ENCODE measurements around the gene GFOD1. TPM values are rescaled to one million over a fixed set of nuclear protein-coding genes. Genes with fewer than 3 reads are reported as not detected.
A peak's percentile ranks its signal among the peaks of the same experiment; 100 is the strongest.

The GFOD1 gene, protein sequence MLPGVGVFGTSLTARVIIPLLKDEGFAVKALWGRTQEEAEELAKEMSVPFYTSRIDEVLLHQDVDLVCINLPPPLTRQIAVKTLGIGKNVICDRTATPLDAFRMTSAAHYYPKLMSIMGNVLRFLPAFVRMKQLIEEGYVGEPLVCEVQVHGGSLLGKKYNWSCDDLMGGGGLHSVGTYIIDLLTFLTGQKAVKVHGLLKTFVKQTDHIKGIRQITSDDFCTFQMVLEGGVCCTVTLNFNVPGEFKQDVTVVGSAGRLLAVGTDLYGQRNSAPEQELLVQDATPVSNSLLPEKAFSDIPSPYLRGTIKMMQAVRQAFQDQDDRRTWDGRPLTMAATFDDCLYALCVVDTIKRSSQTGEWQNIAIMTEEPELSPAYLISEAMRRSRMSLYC
- 1 to 10 TPM in 11 of 12 donors, not detected in 1; 2.1 to 8.9 (median 3.4) TPM for polyA plus RNA-seq (ENCODE audit: insufficient read length in 12 of 12)
- long read RNA-seq, donor 1 = 0 reads
- long read RNA-seq, donor 2, full-length matches to known transcripts = 1 of 1 reads
- long read RNA-seq, donor 2, partial matches to known transcripts = 0 of 1 reads
- long read RNA-seq, donor 2, other reads (novel, unspliced or antisense) = 0 of 1 reads
- long read RNA-seq, donor 3 = 0 reads
- long read RNA-seq, donor 4 = 0 reads
- long read RNA-seq, donor 5, full-length matches to known transcripts = 2 of 2 reads
- long read RNA-seq, donor 5, partial matches to known transcripts = 0 of 2 reads
- long read RNA-seq, donor 5, other reads (novel, unspliced or antisense) = 0 of 2 reads
- long read RNA-seq, donor 6 = 0 reads
- long read RNA-seq, donor 7, full-length matches to known transcripts = 3 of 3 reads
- long read RNA-seq, donor 7, partial matches to known transcripts = 0 of 3 reads
- long read RNA-seq, donor 7, other reads (novel, unspliced or antisense) = 0 of 3 reads
- long read RNA-seq, donor 8 = 0 reads
- long read RNA-seq, donor 9 = 0 reads
- long read RNA-seq, donor 10, full-length matches to known transcripts = 1 of 1 reads
- long read RNA-seq, donor 10, partial matches to known transcripts = 0 of 1 reads
- long read RNA-seq, donor 10, other reads (novel, unspliced or antisense) = 0 of 1 reads
- long read RNA-seq, donor 11 = 0 reads

DNA sequence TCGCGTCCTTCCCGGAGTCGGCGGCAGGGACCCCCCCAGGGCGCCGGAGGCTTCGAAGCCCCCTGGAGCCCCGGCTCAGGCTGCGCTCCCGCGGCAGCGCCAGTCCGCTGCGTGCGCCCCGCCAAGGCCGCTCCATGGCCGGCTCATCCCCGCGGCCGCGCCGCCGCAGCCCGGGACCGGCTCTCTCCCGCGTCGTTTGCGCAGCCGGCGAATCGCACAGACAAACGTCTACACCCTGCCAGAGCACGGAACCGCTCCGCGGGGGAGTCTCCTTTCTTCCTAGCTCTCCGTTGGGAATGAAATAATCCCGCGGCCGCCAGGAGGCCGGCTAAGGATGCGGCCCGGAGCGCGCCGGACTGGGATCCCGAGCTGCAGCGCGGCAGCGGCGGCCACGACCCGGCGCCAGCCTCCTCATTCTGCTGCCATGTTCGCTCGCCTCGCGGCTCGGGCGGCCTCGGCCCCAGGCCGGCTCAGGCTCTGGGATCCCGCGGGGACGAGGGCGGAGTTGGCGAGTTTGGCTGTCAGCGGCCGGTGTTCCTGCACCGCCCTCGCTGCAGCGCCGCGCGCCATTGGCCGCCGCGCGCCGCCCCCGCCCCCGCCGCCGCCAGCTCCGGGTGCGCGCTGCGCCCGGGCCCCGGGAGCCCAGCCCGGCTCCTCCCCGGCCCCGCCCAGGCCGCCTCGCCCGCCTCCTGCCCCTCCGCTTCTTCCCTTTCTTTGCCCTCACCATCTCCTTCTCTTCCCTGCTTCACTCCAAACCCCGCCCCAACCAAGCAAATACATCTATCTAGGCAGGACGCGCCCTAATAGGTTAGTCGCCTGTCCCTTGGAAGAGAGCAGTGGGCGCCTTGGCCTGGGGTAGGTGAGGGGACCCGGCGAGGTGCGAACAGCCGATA, at the start of gene GFOD1:
TSS of gene GFOD1 (minus strand) at position 479 of the 893 bp plus-strand sequence. CDS start 710 bp downstream, outside the sequence.
- peak; percentile 79 for DNase-seq

DNA sequence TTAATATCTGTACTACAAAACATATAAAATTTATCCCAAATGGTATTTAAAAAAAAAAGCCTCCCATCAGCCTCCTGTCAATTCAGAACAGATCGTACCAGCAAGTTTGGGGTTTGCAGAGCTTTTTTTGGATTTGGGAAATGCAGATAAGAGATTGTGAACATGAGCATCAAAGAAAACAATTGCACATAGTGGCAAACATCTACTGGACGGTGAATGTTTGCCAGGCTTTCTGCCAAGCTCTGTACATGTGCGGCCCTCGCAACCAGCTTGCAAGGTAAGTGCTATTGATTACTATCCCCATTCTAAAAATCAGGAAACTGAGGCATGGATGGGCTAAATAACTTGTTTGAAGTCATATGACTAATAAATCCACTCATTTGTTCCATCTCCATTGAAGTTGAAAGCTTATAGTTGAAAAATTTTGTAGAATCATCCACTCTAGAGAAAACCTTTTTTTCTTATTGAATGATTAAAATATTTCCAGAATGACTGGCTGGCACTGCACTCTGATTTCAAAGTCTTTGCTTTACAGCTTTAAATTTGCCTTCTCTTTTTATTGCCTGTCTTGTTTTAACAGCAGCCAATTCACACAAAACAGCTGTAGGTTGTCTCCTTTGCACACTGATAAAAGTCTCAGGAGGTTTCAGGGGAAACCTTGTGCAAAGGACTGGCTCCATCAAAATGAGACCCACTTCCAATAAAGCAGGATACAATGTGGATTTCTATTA, 49.6 kb upstream of the GFOD1 start:
- DNase-seq = no peak

DNA sequence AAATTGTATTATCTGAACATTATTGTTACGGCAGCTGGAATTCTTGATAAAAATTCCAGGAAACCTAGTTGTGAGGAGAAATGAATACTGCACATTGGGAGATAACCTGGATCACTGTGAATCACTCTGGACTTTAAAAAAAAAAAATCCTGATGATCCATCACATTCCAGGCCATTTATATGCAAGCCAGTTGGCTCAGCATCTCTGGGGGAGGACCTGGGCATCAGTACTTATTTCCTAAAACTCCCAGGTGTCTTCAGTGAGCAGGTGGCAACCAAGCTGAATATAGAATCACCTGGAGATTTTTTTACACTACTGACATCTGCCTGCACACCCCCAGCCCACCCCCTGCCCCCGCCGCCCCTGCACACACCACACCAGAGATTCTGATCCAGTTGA, 47.9 kb upstream of the GFOD1 start:
- DNase-seq = no peak

DNA sequence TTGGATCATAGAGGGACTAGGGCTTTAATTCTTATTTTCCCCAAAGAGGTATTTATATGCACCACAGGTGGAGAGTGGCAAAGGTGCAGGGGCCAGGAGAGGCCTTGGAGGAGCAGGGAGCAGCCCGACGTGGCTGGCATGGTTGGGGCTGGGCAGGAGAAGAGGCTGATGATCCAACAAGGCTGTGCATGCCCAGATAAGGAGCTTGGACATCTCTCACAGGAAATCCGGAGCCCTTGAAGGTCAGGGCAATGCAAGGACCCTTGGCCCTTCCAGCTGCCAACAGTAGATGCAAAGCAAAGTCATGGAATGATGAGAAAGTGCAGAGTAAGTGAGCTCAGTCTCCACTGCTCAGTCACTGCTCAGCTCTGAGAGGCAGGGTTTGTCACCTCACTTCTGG, 47.1 kb upstream of the GFOD1 start:
- no peak for DNase-seq

DNA sequence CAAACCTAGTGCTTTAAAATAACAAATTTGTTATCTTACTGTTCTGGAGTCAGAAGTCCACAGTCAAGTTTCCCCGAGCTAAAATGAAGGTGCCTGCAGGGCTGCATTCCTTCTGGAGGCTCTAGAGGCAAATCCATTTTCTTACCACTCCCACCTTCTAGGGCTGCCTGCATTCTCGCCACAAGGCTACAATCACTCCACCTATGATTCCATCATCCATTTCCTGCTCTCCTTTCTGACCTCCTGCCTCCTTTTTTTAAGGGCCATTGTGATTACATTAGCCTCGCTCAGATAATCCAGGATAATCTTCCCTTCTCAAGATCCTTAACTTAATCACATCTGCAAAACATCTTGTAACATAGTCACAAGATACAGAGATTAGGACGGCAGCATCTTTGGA, 44.6 kb upstream of the GFOD1 start:
- no peak for DNase-seq

DNA sequence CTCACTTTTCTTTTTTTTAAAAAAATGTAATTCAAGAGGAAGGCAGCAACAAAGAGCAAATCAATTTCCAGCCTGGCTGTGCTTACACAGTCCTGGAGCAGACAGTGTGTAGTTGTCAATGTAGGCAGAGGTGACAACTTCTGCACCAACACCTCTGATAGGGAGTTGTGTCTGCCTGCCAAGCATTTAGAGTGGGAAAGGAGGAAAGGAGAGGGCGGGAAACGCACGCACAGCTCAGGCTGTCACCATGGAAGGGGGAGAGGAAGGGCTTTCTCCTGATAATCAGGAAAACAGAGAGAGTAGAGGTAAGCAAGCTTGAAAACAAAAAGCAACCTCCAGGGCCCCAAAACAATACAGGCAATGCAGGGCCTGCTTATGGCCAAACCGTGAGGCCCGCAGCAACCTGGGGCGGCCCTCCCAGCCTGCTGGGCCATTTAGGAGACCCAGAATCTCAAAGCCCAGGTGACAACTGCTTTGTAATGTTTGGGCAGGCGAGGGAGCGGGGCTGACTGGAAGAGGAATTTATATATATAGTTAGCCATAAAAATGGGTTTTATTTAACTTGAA, 41.5 kb upstream of the GFOD1 start:
- DNase-seq = no peak

DNA sequence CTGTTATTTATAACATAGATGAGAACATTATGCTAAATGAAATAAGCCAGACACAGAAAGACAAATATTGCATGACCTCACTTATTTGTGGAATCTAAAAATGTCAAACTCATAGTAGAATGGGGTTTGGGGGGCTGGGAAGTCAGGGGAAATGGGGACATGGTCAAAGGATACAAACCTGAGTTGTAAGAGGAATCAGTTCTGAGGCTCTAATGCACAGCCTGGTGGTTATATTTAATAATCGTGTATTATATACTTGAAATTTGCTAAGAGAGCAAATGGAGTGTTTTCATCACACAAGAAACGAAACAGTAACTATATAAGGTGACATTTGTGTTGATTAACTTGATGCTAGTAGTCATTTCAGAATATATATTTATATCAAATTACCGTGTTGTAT, 40.8 kb upstream of the GFOD1 start:
- DNase-seq = no peak

DNA sequence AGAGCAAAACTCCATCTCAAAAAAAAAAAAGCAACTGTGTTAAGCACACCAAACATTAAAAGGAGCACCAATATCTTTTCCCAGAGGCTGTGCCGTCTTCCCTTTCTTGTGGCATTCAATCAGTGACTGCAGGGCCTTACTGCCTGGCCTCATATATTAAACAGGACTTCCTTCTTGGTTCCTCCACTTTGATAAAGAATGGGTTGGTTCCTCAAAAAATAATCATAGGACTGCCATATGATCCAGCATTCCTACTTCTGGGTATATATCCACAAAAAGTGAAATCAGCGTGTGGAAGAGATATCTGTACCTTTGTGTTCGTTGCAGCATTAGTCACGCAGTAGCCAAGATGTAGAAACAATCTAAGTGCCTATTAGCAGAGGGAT, 40.3 kb upstream of the GFOD1 start:
- DNase-seq = no peak

DNA sequence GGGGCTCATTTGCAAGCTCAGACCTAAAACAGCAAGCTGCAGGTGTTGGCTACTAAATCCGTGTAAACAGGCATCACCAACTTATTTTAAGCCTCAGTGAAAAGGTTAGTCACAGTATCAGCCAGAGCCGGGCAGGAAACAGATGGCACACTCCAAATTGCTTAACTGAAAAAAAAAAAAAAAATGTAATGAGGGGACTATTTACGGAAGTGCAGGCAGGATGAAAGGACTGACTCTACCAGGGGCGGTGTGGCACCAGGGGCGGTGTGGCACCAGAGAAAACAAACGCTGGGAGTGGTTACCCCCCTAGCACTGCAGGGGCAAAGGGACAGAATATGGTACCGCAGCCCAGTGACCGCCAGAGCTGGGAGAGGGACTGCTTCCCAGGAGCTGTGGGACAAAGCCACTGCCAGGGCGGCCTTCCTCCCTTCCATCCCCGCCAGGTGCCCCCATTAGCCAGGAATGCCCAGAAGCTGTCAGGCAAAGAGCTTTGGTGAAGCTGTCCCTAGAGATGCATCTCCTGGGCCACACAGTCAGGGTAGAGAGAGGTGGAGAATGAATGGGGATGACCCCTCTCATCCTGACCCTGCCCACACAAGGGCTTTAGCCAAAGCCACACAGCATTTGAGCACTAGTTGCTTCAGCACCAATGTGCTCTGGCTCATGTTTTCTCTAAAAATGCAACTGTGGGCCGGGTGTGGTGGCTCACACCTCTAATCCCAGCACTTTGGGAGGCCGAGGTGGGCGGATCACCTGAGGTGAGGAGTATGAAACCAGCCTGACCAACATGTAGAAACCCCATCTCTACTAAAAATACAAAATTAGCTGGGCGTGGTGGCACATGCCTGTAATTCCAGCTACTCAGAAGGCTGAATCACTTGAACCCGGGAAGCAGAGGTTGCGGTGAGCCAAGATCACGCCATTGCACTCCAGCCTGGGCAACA, 39.6 kb upstream of the GFOD1 start:
- peak; percentile 25 for DNase-seq

DNA sequence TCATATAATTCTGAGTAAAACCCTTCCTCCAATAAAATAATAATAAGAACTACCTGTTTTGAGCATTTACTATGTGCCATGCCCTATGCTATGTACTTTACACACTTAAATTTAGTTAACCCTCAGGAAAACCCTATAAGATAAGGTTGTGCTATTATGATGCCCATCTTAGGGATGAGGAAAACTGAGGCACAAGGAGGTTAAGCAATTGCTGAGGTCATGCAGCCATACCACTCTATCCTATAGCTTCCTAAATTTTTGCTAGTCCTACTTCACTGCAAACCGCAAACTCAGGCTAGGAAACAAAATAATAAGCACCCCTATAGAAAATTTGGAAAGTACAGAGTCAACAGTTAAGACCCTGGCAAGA, 38.9 kb upstream of the GFOD1 start:
- no peak for DNase-seq

DNA sequence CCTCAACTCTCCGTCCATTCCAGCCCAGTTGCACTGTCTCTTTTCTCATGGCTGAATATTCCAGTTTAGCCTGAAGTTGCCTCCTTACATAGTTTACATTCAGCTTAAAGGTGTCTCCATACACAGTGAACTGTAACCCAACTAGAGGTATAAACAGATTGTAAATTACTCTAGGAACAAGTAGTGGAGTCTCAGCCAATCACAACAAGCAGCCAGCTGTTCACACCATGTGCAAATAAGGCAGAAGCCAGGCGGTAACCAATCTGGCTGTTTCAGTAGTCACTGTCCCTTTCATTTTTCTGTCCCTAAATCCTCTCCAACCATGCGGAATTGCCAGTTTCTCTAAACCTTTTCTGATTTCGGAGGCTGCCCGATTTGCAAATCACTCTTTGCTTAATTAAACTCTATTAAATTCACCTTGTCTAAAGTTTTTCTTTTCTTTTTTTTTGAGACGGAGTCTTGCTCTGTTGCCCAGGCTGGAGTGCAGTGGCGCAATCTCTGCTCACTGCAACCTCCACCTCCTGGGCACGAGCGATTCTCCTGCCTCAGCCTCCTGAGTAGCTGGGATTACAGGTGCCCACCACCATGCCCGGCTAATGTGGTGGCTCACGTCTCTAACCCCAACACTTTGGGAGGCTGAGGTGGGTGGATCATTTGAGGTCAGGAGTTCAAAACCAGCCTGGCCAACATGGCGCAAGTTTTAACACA, 37.6 kb upstream of the GFOD1 start:
- no peak for DNase-seq

DNA sequence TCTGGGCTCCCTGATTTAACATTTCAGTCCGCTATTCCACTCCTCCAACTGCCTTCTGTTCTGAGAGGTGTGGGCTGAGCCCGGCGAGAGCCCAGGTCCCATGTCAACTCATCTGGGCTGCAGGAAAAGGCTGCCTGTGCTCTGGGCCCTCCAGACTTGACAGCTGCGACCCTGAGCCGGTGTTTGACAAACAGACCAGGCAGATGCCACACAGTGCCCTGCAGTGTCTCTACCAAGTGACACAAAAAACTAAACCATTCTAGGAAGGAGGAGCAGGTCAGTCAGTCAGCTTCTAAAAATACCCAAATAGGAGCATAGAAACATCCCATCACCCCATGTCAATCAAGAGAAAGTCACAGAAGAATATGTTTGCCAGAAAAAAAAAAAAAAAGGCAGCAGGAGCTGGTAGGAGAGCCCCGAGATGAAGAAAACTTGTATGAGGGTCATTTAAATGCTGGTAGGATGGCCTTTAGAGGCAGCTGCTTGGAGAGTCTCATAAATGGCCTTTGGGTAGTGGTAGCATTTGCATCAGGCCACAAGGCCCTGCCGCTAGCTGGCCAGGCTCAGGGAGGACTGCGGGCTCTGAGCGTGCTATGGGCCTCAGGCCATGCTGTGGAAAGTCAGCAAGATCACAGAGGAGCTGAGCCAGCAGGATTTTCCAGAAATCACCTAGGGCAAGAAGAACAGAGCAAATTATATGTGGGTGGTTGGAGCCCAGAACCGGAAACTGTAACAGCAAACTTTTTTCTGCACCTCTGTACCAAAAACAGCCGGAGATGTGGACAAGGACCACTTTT, 36.6 kb upstream of the GFOD1 start:
- no peak for DNase-seq

DNA sequence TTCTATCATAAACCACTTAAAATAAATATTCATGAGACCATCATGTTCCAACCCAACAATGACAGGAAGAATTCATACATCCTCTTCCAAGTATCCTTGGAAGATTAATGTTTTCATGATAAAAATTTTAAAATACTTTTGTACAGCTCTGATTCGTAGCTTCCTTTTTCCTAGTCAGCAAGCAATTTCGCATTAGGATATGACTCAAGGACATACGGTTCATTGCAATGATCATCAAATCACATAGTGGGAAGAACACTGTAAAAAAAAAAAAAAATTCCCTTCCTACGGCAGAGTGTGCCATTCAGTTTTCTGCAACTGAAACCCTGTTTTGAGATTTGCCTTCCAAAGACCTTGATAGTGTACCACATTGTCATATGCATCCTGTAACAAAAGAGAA, 35.3 kb upstream of the GFOD1 start:
- no peak for DNase-seq

DNA sequence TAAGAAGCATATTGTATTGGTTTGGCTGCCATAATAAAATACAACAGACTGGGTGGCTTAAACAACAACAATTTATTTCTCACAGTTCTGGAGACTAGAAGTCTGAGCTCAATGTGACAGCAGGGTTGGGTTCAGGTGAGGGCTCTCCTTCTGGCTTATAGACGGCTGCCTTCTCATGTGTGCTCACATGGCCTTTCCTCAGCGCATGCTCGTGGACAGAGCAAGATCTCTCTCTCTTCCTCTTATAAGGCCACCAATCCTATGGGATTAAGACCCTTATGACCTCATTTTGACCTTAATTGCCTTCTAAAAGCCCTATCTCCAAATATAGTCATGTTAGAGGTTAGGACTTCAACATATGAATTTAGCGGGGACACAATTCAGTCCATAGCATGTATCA, 32.4 kb upstream of the GFOD1 start:
- DNase-seq = no peak

DNA sequence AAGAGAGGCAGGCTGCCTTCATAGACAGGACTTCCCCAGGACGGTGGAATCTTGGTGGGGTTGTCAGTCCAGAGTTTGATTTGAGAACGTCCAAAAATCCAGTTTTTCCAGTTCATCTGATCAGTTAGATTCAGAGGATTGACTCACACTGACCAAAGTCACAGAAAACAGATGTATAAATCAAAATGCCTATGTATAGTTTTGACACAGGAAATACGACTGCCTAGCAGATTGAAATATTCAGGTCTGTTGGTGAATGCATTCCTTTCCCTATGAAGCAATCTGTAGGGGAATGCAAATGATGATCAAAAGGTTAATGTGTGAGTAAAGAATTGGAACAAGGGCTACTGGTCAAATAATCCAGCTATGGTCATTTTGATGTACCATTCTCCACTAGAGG, 29.7 kb upstream of the GFOD1 start:
- DNase-seq = no peak

DNA sequence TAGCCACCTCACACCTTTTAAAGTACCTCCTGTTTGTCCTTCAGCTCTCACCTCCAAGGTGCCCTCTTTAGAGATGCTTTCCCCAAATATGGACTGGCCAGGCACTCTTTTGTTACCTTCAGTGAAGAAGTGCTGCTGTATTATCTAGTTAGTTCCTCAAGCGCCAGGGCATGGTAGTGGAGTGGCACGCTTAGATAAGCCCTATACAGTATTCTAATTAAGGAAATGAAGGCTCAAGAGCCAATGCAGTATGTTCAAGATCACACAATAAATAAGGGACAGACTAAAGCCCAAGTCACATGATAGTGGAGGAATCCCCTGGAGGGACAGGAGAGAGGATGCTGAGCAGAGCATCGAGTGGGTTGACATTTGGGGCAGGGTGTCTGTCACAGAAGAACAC, 28.5 kb upstream of the GFOD1 start:
- DNase-seq = no peak

DNA sequence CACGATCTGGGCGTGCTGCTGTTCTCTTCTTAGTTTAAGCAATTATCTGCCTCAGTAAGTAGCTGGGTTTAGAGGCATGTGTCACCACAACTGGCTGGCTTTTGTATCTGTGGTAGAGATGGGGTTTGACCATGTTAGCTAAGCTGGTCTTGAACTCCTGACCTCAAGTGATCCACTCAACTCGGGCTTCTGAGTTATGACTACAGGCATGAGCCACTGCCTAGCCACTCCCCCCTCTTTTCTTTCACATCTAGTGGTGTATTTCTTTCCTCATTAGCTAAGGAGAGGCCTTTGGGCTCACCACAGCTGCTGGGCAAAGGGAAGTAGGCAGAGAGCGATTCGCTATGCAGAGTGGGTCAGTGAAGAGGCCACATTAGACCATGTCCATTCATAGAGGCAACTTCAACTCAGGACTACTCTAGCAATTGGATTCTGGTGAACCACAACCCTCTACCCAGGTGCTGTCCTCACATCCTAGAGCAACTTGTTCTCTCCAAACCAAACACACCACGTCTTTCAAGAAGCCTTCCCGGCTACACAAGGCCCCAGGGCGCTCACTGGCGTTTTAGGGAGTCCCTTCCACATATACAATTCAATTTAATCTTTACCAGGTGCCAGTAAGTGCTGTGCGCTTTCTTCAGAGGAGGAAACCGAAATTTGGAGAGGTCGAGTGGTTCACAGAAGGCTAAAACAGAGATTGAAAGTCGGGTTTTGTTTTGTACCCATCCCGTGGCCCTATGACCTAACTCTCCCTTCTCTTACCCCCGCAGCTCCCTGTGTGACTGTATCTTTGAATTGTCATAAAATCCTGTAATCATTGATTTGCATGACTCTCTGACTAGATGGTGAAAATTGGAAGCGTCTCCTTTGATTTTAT, 26.5 kb upstream of the GFOD1 start:
- no peak for DNase-seq

All from muscle of arm (tissue), 14 donors.